ENCODE results near the gene RASAL3.

- TF ChIP-seq CTCF (IDR thresholded peaks at IDR 0.05 in 2 of 3, conservative IDR thresholded peaks at IDR 0.05 in 1 of 3; ENCODE audit: borderline replicate concordance in 1 of 3, insufficient read depth in 1 of 3, low read depth in 2 of 3, low read length in 2 of 3), result no peak
- no peak for TF ChIP-seq FOSL1 (IDR thresholded peaks at IDR 0.05; ENCODE audit: low read depth)
- no peak for TF ChIP-seq POLR2A (IDR thresholded peaks at IDR 0.05; ENCODE audit: borderline replicate concordance, extremely low read depth, insufficient read depth, insufficient read length)
- TF ChIP-seq ZBTB33 (IDR thresholded peaks at IDR 0.05; ENCODE audit: extremely low read depth, insufficient replicate concordance, low read length), result no peak
- TF ChIP-seq MAX (IDR thresholded peaks at IDR 0.05), result peak; percentile 85
Observed at GRCh38 chr19:15432629-15433518, 31.5 kb downstream of the RASAL3 start.
